Measurements from ENCODE around the gene RUBCNL. TPM values are rescaled to one million over a fixed set of nuclear protein-coding genes. Genes with fewer than 3 reads are reported as not detected.

RUBCNL gene
- total RNA-seq, 1 experiment from 2014 or later = 1.4 TPM

- Mint-ChIP-seq H3K9me3 (peaks cover 4 to 8% of the 10 kb centered on the region in 2 experiments; a peak in 4 of 5 replicates), H3K36me3 (ENCODE audit: insufficient read depth in 1 of 3, low read depth in 3 of 3) (peaks cover 0 to 5% (median 0%) of the 10 kb centered on the region in 3 experiments; a peak in 2 of 7 replicates), H3K4me3 (no peak overlapping the region), H3K4me1 (no peaks in the 10 kb centered on the region), H3K27me3 (ENCODE audit: low read depth) (0 out of 2 replicates have a peak, but pooled peaks cover 2% of the 10 kb centered on the region), H3K27ac (no peak overlapping the region)
- no peak overlapping the region for H3K14ac ChIP-seq (ENCODE audit: insufficient read depth, low read length)
- H3K4me2 ChIP-seq (ENCODE audit: insufficient read depth, insufficient read length, low read length) = no peak overlapping the region
- H2BK15ac ChIP-seq (ENCODE audit: low read depth, low read length) = no peak overlapping the region
- DNase-seq = no peak
- H3K9me3 ChIP-seq (ENCODE audit: control insufficient read depth, low read depth, low read length) = no peaks in the 10 kb centered on the region
- H3K79me1 ChIP-seq (ENCODE audit: insufficient read depth, low read depth, low read length, poor library complexity, severe bottlenecking) = no peaks in the 10 kb centered on the region
- no peak overlapping the region for H2BK12ac ChIP-seq (ENCODE audit: insufficient read length, low read depth, low read length)
- H2BK5ac ChIP-seq (ENCODE audit: insufficient read length, low read length) = no peak overlapping the region
- no peak overlapping the region for H3K23ac ChIP-seq (ENCODE audit: insufficient read length, low read depth, low read length)
- WGBS (ENCODE audit: extremely low coverage, insufficient read length, low lambda C conversion rate) = no CpG with 5 or more reads among the region's 3 CpGs
- no peak overlapping the region for H3K4ac ChIP-seq (ENCODE audit: low read depth, low read length)
- no peak overlapping the region for H2AK5ac ChIP-seq (ENCODE audit: insufficient read length, low read length)
- H3K79me2 ChIP-seq (ENCODE audit: insufficient read depth, low read length) = no peaks in the 10 kb centered on the region
- TF ChIP-seq CTCF (conservative IDR thresholded peaks at IDR 0.05) = no peak
- no peaks in the 10 kb centered on the region for H3K4me1 ChIP-seq (ENCODE audit: insufficient read depth, low read length)
- no peak overlapping the region for H2BK120ac ChIP-seq (ENCODE audit: low read depth, low read length, poor library complexity, severe bottlenecking)
- H3K27ac ChIP-seq (ENCODE audit: insufficient read length, low read depth, low read length) = no peak overlapping the region
- H3T11ph ChIP-seq (ENCODE audit: low read length) = no peak overlapping the region
- no peak overlapping the region for H3K18ac ChIP-seq (ENCODE audit: insufficient read length, low read depth, low read length)
- no peak overlapping the region for H4K91ac ChIP-seq (ENCODE audit: insufficient read length, low read depth, low read length)
- no peaks in the 10 kb centered on the region for H3K23me2 ChIP-seq (ENCODE audit: insufficient read length, low read depth, low read length, poor library complexity, severe bottlenecking)
- H2BK20ac ChIP-seq (ENCODE audit: low read depth, low read length, poor library complexity, severe bottlenecking) = no peak overlapping the region
- no peak overlapping the region for H3K9ac ChIP-seq (ENCODE audit: extremely low read depth, insufficient read length, low read length)
- no peak overlapping the region for H4K5ac ChIP-seq (ENCODE audit: insufficient read length, low read depth, low read length)
- H2AFZ ChIP-seq (ENCODE audit: low read length) = no peak overlapping the region
- H3K27me3 ChIP-seq (ENCODE audit: insufficient read depth, low read length) = no peaks in the 10 kb centered on the region
- no peak overlapping the region for H3K56ac ChIP-seq (ENCODE audit: insufficient read length, low read depth, low read length)
- no peaks in the 10 kb centered on the region for H4K20me1 ChIP-seq (ENCODE audit: control insufficient read depth, insufficient read depth, insufficient read length)
- H4K8ac ChIP-seq (replicated peaks; ENCODE audit: insufficient read length, low read depth, low read length) = no peak overlapping the region
Observed at GRCh38 chr13:46337700-46338099, 49.4 kb downstream of the RUBCNL start.
